GM21367 (cell line): Measurements from ENCODE around the gene CLDN4.
"Not testable (repeated sequence)": the region's sequence is repeated elsewhere in the genome, so short reads cannot be mapped to it uniquely, and the experiment has no call there.

Source experiments
- ATAC-seq: cut with Tn5 transposase; IDR thresholded peaks from one replicate; pipeline ENCODE4 v1.9.1; 2021; ENCODE audit not compliant: unreplicated experiment

Gene CLDN4, protein sequence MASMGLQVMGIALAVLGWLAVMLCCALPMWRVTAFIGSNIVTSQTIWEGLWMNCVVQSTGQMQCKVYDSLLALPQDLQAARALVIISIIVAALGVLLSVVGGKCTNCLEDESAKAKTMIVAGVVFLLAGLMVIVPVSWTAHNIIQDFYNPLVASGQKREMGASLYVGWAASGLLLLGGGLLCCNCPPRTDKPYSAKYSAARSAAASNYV

DNA sequence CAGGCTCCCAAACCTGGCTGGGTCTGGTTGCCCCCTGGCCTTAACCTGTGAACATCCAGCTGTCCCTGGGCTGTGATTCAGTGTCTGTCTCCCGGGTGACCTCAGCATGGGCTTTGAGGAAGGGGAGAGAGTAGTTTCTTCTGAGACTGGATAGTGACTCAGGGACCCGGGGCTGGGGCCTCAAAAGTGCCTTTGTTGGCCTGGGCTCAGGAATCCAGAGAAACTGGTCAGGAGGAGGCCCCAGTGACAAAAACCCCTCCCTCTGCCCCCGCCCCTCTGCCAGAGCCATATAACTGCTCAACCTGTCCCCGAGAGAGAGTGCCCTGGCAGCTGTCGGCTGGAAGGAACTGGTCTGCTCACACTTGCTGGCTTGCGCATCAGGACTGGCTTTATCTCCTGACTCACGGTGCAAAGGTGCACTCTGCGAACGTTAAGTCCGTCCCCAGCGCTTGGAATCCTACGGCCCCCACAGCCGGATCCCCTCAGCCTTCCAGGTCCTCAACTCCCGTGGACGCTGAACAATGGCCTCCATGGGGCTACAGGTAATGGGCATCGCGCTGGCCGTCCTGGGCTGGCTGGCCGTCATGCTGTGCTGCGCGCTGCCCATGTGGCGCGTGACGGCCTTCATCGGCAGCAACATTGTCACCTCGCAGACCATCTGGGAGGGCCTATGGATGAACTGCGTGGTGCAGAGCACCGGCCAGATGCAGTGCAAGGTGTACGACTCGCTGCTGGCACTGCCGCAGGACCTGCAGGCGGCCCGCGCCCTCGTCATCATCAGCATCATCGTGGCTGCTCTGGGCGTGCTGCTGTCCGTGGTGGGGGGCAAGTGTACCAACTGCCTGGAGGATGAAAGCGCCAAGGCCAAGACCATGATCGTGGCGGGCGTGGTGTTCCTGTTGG is at the start of gene CLDN4:
CLDN4 (plus strand) TSS at position 316 of the 903 bp plus-strand sequence; CDS start at position 522, 206 bp downstream.
- ATAC-seq, result no peak

DNA sequence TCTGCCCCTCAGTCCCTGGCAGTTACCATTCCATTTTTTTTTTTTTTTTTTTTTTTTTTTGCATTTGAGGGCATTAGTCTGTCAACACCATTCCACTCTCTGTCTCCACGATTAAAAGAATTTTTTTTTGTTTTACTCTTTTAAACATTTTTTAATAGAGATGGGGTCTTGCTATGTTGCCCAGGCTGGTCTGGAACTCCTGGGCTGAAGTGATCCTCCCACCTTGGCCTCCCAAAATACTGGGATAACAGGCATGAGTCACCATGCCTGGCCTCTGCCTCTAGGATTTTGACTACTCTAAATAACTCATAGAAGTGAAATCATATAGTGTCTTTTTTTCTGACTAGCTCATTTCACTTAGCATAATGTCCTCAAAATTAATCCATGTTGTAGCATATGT is 44.2 kb upstream of the CLDN4 start:
- no peak for ATAC-seq

DNA sequence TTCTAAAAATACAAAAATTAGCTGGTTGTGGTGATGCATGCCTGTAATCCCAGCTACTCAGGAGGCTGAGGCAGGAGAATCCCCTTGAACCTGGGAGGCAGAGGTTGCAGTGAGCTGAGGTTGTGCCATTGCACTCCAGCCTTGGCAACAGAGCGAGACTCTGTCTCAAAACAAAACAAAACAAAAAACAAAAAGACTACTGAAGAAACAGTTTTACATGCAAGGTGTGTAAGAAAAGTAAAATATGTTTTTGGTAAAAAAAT is 43.1 kb upstream of the CLDN4 start:
- ATAC-seq, result not testable (repeated sequence)

DNA sequence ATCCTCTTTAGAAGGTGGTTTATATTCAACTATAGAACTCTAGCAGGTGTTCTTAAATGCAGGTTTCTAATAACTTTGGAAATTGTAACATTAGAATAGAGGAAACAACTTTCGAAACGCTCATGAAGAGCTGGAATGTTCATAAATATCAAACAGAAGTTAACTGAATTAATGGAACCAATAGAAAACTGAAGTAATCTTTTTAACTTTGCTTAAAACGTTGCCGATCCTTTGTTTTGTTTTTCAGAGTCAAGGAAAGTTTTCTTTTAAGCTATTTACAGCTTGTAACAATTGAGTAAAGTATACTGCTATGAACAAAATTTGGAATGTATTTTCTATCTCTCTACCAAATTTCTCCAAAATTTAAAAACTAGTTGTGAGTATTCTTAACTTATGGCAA is 41.7 kb upstream of the CLDN4 start:
- ATAC-seq, result no peak

DNA sequence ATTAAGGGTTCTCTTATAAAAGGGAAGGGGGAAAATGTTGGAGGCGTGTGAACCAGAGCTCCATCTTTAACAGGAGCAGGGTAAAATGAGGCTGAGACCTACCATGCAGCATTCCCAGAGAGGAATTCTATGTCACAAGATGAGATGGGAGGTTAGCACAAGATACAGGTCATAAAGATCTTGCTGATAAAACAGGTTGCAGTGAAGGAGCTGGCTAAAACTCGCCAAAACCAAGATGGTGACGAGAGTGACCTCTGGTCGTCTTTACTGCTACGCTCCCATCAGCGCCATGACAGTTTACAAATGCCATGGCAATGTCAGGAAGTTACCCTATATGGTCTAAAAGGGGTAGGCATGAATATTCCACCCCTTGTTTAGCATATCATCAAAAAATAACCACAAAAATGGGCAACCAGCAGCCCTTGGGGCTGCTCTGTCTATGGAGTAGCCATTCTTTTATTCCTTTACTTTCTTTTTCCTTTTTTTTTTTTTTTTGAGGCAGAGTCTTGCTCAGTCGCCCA is 39.6 kb upstream of the CLDN4 start:
- not testable (repeated sequence) for ATAC-seq

DNA sequence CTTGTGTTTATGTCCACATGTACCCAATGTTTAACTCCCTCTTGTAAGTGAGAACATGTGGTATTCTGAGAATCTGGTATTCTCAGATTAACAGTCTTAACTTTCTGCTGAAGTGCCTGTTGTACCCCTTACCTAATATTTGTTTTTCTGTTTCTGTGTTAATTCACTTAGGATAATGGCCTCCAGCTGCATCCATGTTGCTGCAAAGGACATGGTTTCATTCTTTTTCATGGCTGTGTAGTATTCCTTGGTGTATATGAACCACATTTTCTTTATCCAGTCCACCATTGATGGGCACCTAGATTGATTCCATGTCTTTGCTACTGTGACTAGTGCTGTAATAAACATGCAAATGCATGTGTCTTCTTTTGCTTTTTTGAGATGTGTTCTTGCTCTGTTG is 35.6 kb upstream of the CLDN4 start:
- ATAC-seq, result not testable (repeated sequence)

DNA sequence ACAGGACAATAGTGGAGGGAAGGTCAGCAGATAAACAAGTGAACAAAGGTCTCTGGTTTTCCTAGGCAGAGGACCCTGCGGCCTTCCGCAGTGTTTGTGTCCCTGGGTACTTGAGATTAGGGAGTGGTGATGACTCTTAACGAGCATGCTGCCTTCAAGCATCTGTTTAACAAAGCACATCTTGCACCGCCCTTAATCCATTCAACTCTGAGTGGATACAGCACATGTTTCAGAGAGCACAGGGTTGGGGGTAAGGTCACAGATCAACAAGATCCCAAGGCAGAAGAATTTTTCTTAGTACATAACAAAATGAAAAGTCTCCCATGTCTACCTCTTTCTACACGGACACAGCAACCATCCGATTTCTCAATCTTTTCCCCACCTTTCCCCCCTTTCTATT is 34.1 kb upstream of the CLDN4 start:
- ATAC-seq, result not testable (repeated sequence)

DNA sequence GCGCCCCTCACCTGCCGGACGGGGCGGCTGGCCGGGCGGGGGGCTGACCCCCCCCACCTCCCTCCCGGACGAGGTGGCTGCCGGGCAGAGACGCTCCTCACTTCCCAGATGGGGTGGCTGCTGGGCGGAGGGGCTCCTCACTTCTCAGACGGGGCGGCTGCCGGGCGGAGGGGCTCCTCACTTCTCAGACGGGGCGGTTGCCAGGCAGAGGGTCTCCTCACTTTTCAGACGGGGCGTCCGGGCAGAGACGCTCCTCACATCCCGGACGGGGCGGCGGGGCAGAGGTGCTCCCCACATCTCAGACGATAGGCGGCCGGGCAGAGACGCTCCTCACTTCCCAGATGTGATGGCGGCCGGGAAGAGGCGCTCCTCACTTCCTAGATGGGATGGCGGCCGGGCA is 33.6 kb upstream of the CLDN4 start:
- ATAC-seq, result not testable (repeated sequence)

DNA sequence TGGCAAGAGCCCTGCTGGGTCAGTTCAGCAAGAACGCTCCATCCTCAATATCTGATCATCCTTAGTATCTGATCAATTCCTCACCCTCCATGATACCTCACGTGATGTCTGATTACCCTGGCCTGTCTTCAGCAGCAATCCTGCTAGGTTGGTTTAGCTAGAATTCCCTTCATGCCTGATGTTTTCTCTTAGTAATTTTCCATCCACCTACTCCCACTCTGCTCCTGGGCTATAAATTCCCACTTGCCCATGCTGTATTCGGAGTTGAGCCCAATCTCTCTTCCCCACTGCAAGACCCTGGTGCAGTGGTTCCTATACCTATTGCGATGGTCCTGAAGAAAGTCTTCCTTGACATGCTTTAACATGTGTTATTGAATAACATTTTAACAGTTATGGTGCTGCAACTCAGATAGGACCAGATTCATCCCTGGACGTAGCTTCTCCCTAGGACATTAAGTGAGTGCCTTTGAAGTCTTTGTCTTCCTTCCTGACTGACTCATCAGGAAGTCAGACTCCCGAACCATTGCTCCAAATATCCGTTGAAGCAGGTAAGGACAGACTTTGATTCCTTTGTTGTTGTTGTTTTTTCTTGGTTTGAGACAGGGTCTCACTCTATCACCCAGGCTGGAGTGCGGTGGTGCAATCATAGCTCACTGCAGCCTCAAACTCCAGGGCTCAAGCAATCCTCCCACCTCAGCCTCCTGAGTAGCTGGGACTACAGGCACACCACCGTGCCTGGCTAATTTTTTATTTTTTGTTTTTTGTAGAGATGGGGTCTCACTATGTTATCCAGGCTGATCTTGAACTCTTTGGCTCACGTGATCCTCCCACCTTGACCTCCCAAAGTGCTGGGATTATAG is 31.3 kb upstream of the CLDN4 start:
- no peak for ATAC-seq

DNA sequence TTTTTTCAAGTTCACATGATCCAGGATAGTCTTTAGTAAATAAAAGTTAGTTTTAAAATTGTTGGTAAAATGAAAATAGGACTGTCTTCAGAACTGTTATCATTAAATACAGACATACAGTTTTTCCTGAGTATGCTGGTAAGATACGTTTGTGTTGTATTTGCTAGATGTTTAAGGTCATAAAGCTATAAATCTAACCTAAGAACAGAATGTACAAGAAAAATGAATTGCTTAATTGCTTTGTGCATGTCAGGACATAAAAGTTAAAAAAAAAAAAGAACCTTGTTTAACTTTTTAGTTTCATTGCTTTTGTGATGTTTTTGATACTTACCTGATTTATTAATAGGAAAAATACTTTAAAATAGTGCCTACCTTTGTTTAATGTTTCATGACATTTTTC is 29.2 kb upstream of the CLDN4 start:
- no peak for ATAC-seq

DNA sequence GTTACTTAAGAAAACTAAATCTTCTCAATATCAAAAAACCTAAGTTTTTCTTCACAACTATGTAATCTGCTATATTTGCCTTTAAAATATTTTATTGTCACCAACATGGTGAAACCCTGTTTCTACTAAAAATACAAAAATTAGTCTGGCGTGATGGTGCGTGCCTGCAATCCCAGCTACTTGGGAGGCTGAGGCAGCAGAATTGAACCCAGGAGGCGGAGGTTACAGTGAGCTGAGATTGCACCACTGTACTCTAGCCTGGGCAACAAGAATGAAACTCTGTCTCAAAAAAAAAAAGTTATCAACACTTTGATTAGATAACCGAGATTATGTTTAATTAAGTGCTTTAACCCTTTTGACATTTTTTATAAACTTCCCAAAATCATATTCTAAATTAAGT is 28.3 kb upstream of the CLDN4 start:
- no peak for ATAC-seq

DNA sequence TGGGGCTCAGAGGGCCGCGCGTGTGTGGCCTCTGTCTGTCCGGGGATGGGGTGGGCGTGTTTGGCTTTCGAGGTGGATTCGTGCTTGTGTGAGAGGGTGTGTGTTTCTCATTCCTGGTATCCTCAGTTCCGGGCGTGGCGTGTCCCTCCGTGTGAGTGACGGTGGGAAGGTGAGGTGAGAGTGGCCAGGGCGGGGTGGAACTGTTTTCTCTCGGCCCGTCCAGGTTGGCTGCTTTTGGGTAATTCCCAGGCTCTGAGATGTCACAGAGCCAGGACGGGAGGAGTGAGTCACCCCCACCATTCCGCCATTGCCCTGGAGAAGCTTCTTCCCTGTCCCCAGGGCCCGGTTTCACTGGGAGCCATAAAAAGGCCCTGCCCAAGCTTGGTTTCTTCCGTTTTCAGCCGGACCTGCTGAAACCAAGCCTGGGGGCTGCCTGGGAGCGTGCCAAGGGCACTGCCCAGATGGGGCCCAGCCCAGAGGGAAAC is 21.3 kb upstream of the CLDN4 start:
- no peak for ATAC-seq

DNA sequence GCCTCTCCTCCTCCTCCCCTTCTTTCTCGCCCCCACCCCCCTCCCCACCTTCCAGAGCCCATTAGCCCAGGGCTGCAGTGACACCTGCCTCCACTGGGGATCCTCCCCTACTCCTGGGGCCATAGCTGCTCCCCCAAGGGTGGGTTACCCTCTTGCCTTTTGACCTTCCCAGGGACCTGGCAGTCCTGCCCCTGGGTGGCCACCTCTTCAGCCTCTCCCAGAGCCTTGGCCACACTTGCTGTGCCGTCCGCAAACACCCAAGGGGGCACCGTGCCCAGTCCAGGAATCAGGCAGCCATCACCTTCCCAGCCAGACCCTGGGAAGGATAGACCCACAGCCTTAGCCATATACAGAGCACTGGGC is 19.8 kb upstream of the CLDN4 start:
- no peak for ATAC-seq

DNA sequence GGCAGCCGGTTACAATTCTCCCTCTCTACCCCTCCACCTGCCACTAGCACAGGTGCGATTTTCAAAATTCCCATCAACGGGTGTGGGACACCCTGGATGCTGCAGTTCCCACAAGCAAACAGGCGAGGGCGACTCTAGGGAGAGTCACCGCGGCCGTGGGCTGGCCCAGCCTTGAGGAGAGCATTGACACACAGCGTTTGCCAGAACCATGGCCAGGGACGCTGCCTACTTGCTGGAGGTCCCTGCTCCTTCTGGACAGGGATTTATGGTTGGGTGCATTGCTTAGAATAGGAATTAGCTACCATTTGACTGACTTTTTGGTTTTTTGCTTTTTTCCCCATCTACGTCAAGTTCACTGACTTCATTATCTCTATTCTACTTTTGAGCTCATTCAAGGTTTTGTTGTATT is 19.0 kb upstream of the CLDN4 start:
- no peak for ATAC-seq

DNA sequence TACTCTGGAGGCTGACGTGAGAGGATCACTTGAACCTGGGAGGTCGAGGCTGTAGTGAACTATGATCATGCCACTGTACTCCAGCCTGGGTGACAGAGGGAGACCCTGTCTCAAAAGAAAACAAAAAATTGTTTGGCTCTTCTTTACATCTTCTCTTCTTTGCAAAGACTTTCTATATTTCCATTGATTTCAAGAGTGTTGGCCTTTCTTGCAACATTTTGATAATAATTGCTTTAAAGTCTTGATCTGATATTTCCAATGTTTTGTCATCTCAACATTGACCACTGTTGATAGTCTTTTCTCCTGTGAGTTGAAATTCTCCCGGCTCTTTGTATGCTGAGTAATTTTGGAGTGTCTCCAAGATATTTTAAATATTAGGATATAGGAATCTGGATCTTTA is 17.8 kb upstream of the CLDN4 start:
- ATAC-seq, result no peak

DNA sequence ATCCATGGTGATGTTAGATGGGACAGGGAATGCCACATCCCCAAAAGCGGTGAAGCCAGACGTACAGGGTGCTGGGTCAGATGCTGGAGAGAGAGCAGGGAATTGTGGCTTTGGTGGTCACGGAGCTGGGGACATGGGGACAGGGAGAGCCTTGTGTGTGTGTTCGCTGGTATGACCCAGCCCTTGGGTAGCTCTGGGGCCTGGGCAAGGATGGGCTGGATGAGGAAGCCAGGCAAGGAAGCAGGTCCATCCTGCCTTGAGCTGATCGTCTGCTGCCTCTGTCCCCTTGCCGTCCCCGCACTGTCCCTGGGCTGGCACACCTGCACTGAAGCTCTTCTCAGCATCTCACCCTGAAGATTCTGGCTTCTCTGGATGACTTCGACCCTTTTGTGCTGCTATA is 15.4 kb upstream of the CLDN4 start:
- ATAC-seq, result no peak

DNA sequence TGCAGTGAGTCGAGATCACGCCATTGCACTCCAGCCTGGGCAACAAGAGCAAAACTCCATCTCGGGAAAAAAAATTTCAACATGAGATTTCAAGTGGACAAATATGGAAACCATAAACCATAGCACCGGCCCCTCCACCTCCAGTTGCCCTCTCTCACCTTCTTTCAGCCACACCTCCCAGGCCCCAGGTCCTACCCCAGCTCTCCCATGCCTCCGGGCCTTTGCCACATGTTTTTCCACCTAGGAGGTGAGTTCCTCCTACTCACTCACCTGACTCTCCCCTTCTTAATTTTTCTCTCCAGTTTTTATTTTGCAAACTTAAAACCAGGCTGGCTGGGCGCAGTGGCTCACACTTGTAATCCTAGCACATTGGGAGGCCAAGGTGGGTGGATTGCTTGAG is 13.7 kb upstream of the CLDN4 start:
- no peak for ATAC-seq

DNA sequence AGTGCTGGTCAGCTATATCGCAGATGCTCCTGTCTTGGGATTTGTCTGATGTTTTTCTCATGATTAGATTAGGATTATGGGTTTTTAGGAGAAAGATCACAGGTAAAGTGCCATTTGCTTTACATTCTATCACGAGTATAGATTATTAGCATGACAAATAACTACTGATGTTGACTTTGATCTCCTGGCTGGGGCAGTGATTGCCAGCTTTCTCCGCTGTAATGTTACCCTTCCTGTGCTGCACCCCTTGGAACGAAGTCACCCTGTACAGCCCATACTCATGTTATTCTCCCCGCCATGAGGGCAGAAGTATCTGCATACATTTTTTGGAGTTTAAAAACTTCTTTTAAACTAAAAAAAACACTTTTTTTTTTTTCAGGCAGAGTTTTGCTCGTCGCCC is 10.8 kb upstream of the CLDN4 start:
- no peak for ATAC-seq

DNA sequence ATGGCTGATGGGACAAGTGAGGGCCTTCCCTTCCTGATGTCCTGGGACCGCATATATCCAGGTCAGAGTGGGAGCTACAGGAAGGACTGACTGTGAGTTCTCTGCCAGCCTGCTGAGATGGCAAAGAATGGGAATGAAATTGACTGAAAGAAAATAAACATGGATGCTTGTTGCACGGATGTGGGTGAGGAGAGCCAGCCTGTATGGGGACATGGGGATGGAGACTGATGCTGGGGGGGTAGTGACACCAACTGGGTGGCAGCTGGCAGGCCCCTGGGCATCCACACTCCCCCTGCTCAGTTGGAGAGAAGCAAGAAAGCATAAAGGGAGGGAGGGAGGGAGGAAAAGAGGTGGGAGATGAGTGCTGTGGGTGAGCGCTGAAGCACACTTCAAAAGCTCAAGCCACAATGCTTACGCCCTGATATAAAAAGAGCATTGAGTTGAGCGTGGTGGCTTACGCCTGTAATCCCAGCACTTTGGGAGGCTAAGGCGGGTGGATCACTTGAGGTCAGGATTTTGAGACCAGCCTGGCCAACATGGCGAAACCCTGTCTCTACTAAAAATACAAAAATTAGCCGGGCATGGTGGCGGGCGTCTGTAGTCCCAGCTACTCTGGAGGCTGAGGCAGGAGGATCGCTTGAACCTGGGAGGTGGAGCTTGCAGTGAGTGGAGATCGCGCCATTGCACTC is 9.1 kb upstream of the CLDN4 start:
- ATAC-seq, result not testable (repeated sequence)

DNA sequence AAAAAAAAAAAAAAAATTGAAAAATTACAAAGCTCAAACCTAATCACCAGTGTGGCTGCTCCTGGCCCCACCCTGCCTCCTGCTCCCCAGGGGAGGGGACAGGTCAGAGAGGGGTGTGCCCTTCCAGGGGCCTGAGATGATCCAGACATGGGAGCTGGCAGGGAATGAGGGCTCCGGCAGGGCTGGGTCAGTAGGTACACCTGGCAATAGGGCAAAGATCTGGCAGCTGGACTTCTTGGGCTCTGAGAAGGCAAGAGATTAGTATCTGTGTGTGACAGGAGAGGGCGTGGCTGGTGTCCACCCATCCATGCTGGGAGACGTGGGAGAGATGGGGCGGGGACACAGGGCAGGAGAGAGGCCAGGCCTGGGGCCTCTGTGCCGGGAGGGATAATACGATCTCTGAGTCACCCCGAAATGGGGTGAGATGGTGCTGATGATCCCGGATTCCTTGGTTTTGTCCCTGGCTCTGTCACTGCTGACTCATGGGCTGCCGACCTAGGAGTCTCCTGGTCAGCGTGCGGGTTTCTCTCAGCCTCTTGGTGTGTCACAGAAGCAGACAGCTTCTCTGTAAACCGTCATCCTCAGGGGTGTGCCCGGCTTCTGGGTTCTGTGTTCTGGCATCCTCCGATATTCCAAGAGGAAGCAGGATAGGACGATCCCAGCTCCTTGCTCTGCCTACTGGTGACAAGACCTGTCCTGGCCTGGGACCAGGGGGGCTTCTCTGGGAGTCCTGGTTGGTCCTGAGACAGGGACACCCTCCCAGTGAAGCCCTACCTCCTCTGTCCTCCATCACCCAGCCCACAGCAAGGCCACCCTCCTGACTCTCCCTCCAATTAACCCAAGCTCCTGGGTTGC is 8.2 kb upstream of the CLDN4 start:
- no peak for ATAC-seq
